GM18858 (cell line): Measurements from ENCODE around the gene TMEM140.
"Not testable (repeated sequence)": the region's sequence is repeated elsewhere in the genome, so short reads cannot be mapped to it uniquely, and the experiment has no call there.

Experiments used
- ATAC-seq: cut with Tn5 transposase; IDR thresholded peaks from one replicate; pipeline ENCODE4 v1.9.1; 2021; ENCODE audit not compliant: unreplicated experiment

Gene TMEM140

DNA sequence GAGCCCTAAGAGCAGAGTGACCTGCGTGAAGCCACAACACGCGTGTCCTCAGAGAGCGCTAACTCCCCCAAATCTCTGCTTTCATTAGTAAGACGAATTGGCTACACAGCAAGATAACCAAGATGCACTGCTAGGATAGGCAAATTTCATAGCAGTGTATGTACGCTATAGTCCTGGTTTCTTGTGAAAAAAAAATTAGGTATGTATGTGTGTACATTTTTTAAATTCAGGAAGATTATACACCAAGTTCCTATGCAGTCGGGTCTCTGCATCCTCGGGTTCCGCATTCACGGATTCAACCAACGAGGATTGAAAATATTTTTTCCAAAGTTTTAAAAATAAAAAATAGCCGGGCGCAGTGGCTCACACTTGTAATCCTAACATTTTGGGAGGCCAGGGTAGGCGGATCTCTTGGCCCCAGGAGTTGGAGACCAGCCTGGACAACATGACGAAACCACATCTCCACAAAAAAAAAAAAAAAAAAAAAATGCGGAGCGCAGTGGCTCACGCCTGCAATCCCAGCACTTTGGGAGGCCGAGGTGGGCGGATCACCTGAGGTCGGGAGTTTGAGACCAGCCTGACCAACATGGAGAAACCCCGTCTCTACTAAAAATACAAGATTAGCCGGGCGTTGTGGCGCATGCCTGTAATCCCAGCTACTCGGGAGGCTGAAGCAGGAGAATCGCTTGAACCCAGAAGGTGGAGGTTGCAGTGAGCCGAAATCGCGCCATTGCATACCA is 64.2 kb downstream of the TMEM140 start:
- not testable (repeated sequence) for ATAC-seq

DNA sequence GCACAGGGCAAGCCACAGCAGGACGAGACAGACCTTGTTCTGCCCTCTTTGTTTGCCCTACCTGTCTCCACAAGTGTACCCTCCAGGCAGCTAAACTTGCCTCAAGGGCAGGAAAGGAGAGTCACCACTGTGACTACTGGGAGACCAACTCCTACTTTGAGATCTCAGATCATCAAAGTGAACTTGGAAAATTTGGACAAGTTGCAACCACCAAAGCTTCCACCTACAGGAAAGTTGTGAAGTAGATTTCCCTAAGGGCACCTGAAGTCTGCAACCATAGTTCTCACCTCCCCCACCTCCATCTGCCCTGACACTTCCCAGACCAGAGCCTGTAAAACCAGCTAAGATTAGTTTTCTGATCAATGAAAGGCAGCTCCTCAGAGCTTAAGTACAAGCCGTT is 66.0 kb downstream of the TMEM140 start:
- ATAC-seq, result no peak

DNA sequence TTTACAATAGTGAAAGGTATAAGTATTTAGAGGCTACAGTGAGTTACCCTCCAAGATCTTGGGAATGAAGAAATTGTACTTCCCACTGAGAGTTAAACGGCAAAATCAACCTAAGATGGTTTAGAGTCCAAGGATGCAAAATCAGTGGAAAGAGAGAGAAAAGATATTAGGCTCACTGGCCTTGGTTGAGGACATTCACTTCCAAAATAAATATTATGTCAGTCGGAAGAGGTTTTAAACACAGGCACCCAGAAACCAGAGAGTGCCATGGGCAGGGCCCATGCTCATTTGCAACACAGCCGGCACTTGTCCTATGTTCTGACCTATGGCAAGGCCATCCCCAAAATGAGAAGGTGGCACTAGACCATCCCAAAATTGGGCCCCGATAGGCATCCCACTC is 67.3 kb downstream of the TMEM140 start:
- ATAC-seq, result no peak

DNA sequence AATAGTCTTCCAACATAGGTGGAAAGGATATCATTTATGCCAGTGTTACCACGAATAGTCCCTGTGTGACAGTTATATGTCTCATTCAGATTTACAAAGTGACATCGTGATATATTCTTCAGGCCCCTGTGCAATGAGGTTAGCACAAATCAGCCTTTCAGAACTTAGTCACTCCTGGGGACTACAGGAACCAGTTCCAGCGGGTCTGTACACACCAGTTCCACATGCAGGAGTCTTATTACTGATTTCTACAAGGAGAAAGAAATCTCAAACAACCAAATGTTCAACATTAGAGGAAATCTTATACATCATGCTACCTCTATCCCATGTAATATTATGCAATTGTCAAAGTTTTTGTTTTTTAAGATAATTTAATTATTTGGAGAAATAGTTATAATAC is 67.8 kb downstream of the TMEM140 start:
- no peak for ATAC-seq
